ENCODE data around the gene SUSD4.
"Not testable (repeated sequence)": the region's sequence is repeated elsewhere in the genome, so short reads cannot be mapped to it uniquely, and the experiment has no call there.

Gene SUSD4, protein sequence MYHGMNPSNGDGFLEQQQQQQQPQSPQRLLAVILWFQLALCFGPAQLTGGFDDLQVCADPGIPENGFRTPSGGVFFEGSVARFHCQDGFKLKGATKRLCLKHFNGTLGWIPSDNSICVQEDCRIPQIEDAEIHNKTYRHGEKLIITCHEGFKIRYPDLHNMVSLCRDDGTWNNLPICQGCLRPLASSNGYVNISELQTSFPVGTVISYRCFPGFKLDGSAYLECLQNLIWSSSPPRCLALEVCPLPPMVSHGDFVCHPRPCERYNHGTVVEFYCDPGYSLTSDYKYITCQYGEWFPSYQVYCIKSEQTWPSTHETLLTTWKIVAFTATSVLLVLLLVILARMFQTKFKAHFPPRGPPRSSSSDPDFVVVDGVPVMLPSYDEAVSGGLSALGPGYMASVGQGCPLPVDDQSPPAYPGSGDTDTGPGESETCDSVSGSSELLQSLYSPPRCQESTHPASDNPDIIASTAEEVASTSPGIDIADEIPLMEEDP

DNA sequence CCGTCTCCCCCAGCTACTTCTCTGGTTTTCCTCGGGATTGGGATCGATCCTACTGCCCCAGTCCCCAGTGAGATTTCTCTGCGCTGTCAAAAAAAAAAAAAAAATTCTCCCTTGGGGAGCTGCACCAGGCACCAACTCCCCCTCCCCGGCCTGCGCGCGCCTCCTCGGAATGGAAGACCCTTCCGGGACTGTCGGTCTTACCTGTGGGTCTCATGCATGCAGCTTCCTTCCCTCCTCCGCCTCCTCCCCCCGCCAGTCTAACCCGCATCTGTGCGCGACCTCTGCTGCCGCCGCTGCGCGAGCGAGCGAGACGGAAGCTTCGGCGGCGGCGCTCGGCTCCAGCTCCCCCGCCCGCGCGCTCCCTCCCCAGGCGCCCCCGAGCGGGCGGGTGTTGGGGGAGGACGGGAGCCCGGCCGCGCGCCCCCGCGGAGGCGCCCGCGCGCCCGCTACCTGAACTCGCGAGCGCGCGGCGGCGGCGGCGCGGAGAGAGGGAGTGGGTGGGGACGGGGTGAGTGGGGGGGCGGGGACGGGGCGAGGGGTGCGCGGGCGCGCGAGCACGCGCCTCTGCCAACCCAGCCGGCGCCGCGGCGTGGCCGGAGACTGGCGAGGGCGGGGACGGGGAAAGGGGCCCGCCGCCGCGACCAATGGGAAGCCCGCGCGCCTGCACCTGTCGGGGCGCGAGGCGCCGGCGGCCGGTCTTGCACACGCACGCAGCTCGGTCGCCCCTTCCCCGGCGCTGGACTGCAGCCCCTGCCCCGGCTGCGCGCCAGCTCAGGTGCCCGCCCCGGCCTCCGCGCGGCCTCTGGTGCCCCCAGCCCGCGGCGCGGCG is at the start of gene SUSD4:
SUSD4 (minus strand) TSS at position 321 of the 829 bp plus-strand sequence. CDS start 751 bp downstream, outside the sequence.
- DNase-seq (ENCODE audit: low read depth): no peak

DNA sequence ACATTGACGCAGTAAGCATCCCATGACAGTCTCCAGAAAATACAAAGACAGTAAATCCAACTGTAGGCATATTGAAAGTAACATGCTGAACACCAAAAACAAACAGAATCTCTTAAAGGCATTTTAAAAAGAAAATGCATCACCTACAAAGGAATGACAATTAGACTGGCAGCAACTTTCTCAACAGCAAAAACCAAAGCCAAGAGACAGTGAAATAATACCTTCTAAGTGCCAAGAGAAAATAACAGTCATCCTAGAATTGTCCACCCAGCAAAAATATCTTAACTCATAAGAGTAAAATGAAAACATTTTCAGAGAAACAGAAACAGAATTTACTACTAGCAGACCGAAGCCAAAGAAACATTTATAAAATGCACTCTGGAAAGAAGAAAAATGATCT is 49.2 kb upstream of the SUSD4 start:
- DNase-seq (ENCODE audit: low read depth): no peak

DNA sequence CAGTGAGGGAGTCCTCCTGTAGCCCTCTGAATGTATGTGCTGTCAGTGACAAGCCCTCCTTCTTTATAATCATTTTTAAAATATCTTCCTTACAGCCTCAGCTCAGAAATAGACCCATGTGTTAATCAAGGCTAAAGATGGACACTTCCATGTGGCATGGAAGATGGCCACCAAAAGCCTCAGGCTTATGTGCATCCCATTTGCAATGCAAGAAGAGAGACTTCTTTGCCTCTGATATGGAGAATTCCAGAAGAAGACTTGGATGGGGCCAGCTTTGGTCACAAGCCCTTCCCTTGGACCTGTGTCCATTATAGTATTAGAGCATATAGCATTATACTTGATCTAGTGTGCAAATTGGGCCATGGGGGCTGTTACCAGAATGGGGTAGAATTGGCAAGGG is 47.7 kb upstream of the SUSD4 start:
- no peak for DNase-seq (ENCODE audit: low read depth)

DNA sequence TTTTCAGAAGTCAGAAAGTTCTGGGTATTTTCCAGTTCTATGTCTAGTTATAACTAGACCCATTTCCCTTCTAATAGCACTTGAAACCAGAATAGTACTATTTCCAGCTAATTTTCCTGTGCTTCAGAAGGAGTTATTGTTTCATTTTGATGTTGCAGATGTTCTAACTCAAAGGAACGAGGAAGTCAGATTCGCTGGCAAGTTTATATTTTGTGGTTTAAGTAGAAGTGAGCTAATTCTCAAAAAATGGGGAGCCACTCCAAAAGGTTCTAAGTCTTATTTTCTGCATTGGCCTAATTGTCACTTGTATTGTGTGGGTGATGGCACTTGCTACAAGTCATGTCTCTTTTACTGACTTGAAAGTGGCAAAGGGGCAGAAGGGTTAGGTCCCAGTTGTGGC is 47.3 kb upstream of the SUSD4 start:
- peak; percentile 45 for DNase-seq (ENCODE audit: low read depth)

DNA sequence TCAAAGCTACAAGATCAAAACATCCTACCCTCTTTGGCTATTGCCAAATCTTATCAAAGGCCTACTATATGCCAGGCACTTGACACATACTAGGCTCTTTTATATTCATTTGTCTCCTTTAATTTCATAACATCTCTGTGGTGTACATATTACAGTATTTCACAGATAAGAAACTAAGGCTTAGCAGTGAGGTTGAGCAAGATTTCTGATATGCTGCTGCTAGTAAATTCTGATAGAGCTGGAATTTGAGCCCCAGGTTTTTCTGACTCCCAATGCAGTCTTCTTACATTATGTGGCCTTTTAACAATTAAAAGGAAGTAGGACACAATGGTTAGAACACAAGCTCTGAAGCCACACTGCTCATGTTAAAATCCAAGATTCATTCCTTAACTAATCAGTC is 46.1 kb upstream of the SUSD4 start:
- DNase-seq (ENCODE audit: low read depth): no peak

DNA sequence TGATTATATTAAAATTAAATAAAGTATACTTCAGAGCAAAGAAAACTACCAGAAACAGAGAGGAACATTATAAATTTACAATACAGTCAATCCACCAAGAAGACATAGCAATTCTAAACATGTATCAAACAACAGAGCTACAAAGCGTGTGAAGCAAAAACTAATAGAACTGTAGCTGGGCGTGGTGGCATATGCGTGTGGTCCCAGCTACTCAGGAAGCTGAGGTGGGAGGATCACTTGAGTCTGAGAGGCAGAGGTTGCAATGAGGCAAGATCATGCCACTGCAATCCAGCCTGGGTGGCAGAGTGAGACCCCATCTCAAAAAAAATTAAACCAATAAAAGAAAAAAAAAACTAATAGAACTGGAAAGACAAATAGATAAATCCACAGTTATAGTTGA is 41.5 kb upstream of the SUSD4 start:
- DNase-seq (ENCODE audit: low read depth): no peak

DNA sequence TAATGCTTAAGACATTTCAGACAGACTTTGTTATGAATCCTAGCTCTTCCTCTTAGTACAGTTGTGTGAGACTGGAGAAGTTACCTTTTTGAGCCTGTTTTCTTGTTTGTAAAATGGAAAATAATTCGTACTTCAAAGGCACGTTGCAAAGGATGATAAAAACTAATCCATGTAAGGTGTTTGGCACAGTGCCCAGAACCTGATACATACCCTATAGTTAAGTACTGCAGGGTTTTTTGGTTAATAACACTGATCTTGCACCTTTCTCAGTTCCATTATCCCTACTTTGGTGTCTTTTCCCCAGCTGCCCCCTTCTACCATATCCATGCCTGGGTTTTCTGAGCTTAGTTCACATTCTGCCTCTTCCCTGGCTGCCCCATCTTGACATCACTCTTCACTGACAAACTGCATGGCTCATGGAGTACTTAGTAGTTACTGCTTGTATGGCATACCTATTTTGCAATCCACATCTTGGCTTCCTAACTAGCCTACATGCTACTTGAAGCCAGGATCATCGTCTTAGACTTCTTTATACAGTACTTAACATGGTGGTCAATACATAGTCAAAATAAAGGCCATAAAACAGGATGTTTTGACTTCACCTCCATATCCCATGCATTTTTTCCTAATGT is 39.3 kb upstream of the SUSD4 start:
- DNase-seq (ENCODE audit: low read depth): peak; percentile 23

DNA sequence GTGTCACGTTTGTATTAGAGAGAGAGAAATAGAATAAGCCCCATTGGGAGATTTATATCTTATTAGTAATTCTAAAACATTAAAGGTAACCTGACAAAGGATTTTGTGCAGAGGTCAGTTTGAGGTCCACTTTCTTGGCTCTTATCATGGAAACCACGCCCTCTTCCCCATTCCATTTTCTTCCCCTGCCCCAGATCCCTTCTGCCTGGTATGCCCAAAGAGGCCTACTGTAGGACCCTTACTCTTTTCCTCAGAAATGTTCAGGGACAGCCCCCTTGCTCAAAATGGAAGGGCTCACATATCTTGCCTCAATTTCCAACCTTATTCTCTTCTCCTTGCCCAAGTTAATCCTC is 38.8 kb upstream of the SUSD4 start:
- DNase-seq (ENCODE audit: low read depth): no peak

DNA sequence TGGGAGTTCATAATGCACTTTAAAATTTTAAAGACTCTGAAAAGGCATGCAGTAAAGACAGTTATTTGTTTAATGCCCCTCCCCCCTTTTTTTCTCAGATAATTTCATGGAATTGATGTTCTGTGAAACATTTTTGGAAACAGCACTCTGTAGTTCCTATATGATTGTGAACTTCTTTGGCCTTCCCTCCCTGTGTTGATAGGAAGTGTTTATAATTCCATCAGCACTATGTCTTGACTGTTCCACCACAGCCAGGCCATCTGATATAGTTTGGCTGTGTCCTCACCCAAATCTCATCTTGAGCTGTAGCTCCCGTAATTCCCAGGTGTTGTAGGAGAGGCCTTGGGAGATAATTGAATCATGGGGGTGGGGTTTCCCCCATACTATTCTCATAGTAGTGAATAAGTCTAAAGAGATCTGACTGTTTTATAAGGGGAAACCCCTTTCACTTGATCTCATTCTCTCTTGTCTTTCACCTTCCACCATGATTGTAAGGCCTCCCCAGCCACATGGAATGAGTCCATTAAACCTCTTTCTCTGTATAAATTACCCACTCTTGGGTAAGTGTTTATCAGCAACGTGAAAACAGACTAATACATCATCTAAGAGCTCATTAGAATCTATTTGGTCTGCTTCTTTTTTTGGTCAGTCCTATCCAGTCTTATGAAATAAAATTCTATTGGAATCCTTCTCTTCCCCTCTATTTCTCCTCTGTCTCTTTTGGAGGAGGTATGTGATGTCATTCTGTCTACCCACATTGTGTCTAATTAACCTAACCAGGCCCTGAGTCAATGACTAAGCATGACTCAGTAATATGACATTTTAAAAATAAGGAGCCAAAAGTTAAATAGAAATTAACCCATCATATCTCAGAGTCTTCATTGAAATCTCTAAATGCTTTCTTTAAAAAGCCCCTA is 38.2 kb upstream of the SUSD4 start:
- DNase-seq (ENCODE audit: low read depth): peak; percentile 44

DNA sequence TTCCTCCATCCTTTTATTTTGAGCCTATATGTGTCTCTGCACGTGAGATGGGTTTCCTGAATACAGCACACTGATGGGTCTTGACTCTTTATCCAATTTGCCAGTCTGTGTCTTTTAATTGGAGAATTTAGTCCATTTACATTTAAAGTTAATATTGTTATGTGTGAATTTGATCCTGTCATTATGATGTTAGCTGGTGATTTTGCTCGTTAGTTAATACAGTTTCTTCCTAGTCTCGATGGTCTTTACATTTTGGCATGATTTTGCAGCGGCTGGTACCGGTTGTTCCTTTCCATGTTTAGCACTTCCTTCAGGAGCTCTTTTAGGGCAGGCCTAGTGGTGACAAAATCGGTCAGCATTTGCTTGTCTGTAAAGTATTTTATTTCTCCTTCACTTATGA is 35.4 kb upstream of the SUSD4 start:
- DNase-seq (ENCODE audit: low read depth): not testable (repeated sequence)

DNA sequence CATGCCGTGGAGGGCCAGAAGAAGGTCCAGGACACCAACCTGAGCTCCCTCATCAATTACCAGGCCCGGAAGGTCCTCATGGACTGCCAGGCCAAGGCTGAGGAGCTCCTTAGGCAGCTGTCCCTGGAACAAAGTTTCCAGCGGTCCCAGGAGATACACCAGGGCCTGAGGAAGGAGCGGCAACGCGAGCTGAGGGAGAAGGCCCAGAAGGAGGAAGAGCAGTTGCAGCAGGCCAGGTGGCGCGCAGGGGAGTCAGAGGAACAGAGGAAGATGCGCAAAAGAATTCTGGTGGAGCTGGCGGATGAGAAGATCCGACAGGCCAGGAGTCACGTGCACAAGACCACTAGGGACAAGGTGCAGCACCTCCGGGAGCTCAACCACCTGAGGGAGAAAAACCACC is 30.7 kb upstream of the SUSD4 start:
- no peak for DNase-seq (ENCODE audit: low read depth)

DNA sequence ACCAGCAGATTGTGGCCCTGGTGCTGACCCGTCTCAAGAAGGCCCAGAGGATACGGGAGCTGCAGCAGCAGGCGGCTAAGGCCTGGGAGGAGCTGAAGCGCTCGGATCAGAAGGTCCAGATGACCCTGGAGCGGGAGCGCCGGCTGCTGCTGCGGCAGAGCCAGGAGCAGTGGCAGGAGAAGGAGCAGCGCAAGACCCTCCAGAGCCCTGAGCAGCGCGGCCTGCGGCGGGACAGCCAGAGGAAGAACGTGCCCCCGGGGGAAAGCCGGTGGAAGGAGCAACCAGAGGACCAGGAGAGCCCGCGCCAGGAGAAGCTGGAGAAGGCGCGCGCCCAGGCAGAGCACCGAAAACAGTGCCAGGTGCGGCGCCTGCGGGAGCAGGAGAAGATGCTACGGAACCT is 30.3 kb upstream of the SUSD4 start:
- DNase-seq (ENCODE audit: low read depth): no peak

DNA sequence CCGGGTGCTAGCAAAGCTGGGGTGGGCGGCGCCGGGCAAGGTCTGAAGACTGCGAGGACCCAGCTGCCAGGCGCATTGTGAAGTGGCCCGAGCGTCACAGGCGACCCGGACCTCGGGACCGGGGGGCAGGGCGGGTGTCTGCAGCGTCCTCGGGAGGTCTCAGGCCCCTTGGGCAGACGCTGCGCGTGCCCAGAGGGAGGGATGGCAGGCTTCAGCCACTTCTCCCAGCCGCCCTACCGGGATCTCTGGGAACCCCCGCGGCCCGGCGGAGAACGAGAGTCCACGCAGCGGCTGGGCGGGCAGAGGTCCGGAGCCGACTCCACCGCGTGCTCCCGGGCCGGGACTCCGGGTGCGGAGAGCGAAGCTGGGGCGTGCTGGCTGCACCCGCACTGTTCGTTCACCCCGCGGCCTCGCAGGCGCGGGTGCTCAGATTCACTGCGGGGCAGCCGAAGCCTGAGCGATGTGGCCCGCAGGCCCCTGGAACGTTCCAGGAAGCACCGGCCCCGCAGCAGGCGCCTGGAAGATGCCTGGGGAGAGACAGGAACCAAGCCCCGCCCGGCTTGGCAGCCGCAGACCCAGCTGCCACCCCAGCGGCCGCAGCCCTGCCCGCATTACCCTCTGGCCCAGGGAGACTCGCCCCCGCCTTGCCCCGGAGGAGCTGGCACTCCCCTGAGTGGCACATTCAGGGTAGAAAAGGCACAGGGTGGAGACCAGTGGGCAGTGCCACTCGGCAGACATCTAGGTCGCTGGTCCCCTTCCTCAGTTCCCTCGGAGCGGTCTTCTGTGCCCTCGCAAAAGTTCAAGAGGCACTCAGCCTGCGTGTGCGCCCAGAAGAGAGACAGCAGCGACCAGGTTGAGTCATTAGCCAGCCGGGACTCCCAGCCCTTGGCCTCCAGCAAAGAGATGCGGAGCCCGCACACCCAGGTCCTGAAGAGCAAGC is 29.6 kb upstream of the SUSD4 start, which contains the start of gene CCDC185:
CCDC185 (plus strand) TSS at position 141 of the 940 bp plus-strand sequence; CDS start at position 202, 61 bp downstream.
- DNase-seq (ENCODE audit: low read depth): no peak

DNA sequence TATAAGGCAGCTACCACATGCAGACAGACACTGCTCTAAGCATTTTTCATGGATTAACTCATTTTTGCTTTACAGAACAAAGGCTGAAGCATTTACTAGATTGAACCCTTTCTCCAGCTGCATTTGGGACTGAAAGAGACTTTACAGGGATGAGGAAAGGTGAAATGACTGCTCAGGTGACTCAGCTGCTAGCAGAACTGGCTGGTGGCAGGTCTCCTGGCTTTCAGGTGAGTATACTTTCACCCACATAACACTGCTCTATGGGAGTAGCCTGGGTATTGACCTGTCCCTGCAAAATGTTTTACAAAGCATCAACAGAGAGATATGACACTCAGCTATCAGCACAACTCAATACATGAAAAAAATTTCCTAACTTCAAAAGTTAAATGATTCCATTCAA is 26.6 kb upstream of the SUSD4 start:
- DNase-seq (ENCODE audit: low read depth): no peak

DNA sequence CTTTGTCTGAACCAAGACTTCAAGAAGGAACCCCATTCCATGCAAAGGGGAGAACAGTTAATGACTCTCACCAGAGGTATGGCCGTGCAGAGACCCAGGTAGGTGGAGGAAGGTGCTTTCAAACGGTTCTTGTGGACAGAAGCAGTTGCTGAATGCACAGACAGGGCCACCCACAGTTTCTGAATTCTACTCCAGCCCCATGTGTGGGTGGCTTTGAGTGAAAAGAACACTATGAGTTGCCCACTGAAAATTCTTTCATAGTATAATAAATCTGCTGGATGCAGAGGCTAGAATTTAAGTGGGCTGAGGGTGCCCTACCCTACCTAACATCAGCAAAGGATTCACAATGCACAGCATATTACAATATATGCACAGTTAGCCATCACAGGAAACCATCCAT is 22.0 kb upstream of the SUSD4 start:
- DNase-seq (ENCODE audit: low read depth): no peak

DNA sequence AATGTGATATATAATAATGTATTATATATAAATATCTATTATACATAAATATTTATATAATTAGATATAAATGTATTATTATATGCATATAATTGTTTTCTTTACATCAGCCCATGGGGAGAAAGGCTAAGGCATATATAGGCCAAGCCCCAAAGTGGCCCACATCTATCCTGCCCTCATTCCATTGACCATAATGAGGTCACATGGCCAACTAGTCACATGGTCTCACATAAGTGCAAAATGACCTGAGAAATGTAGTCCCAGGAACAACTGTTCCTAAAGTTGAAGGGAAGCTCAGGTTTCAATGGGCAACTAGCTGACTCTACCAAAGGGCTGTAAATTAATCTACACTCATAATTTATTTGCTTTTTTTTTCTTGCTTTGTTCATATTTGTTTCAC is 14.8 kb upstream of the SUSD4 start:
- DNase-seq (ENCODE audit: low read depth): no peak

DNA sequence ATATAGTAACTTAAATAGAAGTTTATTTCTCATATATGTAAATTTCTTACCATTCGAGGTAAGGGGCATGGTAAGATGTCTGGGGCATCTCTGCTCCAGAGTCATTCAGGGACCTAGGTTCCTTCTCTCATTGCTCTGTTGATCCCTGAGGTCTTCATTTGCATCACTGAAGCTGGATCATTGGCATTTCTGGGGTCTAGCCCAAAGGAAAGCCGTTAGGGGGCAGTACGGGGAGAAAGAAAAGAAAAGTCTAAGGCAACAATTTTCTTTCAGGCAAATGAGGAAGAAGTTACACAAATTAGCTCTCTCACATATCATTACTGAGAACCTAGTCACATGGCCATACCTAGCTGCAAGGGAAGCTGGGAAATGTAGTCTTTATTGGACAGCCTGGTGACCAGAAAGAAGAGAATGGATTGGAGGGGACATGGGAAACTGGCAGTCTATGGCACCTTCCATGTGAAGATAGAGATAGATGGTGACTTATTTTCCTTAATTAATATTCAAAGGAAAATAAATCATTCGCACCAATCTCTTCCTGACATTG is 10.2 kb upstream of the SUSD4 start:
- no peak for DNase-seq (ENCODE audit: low read depth)

DNA sequence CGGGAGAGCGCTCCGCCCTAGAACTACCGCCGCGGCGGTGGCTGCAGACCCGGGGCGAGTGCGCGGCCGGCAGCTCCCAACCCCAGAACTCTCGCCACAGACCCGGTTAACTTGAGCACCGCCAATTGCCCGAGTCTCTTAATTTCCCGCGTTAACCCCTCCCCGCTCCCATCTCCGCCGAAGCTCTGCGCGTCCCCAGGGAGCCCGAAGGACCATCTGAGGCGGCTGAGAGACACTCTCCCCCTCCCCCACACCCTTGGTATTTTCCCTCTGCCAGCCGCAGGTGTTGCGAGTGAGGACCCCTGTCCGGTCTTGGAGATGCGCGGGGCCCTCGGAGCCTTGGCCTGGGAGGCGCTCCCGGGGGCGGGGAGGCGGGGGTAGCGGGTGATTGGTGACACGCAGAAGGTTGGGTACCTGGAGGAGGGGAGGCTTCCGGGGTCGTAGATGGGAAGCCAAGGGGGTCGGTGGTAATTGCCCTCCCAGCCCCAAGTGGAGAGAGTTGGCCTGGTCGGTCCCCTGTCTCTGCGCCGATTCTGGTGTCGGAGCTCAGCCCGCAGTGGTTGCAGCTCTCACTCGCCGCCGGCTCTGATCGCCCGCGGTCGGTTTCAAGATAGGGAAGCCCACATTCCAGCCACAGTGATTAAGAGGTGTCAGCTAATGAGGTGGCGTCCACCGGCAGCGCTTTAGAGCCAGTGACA is 858 bp upstream of the SUSD4 start:
- no peak for DNase-seq (ENCODE audit: low read depth)

DNA sequence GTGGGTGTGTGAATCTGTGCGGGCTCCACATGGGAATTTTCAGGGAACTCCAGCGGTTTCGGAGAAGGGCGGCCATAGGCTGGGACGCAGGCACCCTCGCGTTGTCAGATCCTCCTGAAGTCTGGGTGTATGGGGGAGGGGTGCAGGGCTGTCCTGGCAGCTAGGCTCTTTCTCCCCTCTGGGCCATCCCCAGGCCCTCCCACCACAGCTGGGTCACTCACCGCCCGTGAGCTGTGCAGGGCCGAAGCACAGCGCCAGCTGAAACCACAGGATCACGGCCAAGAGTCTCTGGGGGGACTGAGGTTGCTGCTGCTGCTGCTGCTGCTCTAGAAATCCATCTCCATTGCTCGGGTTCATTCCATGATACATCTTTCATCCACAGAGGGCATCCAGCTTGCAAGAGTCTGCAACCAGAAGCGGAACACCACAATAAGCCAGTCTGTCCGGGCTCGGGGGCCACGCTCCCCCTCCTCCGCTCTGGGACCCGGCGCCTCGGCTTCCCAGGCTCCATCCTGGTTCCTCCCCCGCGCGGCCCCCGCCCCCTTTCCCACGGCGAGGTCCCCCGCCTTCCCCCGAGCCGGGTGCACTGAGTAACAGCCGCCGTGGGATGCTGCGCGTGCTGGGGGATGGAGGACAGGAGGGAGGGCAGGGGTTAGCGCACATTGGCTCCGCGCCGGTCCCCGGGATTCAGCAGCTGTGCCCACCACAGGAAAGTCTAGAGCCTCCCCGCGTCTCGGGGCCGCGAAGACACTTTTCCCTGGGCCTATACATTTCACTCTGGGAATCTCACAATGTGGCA is 720 bp downstream of the SUSD4 start:
- DNase-seq (ENCODE audit: low read depth): peak; percentile 13
